CD4-positive, CD25-positive, alpha-beta regulatory T cell (primary cell): ENCODE data around the gene FGF1. TPM values are rescaled to one million over a fixed set of nuclear protein-coding genes. Genes with fewer than 3 reads are reported as not detected.

Source experiments
- ATAC-seq, 2 donors: fragments of 150-1000 bp; cut with Tn5 transposase; one replicate each; pipeline ENCODE4 v1.10.0; 2021; ENCODE audit warnings: low read depth in 2 of 2, moderate number of reproducible peaks in 2 of 2, moderate library complexity in 1 of 2
- DNase-seq, 3 donors: peaks; one replicate each; pipeline versions ENCODE4 v3.0.0 to v3.0.0-alpha.2; 2012 to 2022; ENCODE audit warnings: mixed read lengths in 1 of 3
- H3K27ac ChIP-seq: one replicate; pipeline ENCODE4 v1.7.0; 2013; ENCODE audit warnings: mild to moderate bottlenecking, low read length; ENCODE audit not compliant: insufficient read depth, poor library complexity, severe bottlenecking
- H3K27me3 ChIP-seq: one replicate; pipeline ENCODE4 v1.7.0; 2013; ENCODE audit warnings: low read length; ENCODE audit not compliant: control insufficient read depth, insufficient read depth
- H3K36me3 ChIP-seq: one replicate; pipeline ENCODE4 v1.7.0; 2013; ENCODE audit warnings: mild to moderate bottlenecking, low read length, moderate library complexity; ENCODE audit not compliant: control insufficient read depth, insufficient read depth
- H3K4me1 ChIP-seq: 2 replicates; pipeline ENCODE4 v1.7.0; 2013; ENCODE audit warnings: mild to moderate bottlenecking, low read length; ENCODE audit not compliant: insufficient read depth, control insufficient read depth, poor library complexity, severe bottlenecking
- H3K4me3 ChIP-seq: one replicate; pipeline ENCODE4 v1.7.0; 2013; ENCODE audit warnings: low read depth, mild to moderate bottlenecking, low read length, moderate library complexity
- H3K9me3 ChIP-seq, 2 experiments: 1 replicate in 1 of 2; 2 replicates in 1 of 2; pipeline ENCODE4 v1.7.0; 2013; ENCODE audit warnings: low read length in 2 of 2, mild to moderate bottlenecking in 1 of 2, moderate library complexity in 1 of 2; ENCODE audit not compliant: control insufficient read depth in 2 of 2
- H3K27ac Mint-ChIP-seq, 3 donors: one replicate each; pipeline ENCODE4 v1.8.0; 2020 to 2022; ENCODE audit warnings: mild to moderate bottlenecking in 3 of 3, mixed read lengths in 3 of 3, moderate library complexity in 2 of 3
- H3K27me3 Mint-ChIP-seq: one replicate; pipeline ENCODE4 v1.8.0; 2022; ENCODE audit warnings: mild to moderate bottlenecking, mixed read lengths
- H3K36me3 Mint-ChIP-seq: one replicate; pipeline ENCODE4 v1.8.0; 2020; ENCODE audit warnings: mixed read lengths
- H3K4me1 Mint-ChIP-seq, 4 donors: one replicate each; pipeline ENCODE4 v1.8.0; 2020 to 2022; ENCODE audit warnings: mixed read lengths in 4 of 4, mild to moderate bottlenecking in 1 of 4
- H3K4me3 Mint-ChIP-seq, 4 donors: one replicate each; pipeline ENCODE4 v1.8.0; 2020 to 2022; ENCODE audit warnings: mild to moderate bottlenecking in 4 of 4, mixed read lengths in 4 of 4, moderate library complexity in 3 of 4
- H3K9me3 Mint-ChIP-seq, 7 donors: one replicate each; pipeline ENCODE4 v1.8.0; 2020 to 2022; ENCODE audit warnings: mixed read lengths in 7 of 7, mild to moderate bottlenecking in 3 of 7, moderate library complexity in 2 of 7
- polyA plus RNA-seq, 4 donors: library from polyadenylated mRNA; unstranded; fragments of 300-500 nt; fragmentation: Illumina TruSeq; gene quantifications; one replicate each; pipeline ENCODE4 v1.2.3, GENCODE V29; 2021
- total RNA-seq: library from RNA; stranded (reverse); gene quantifications from one replicate; pipeline ENCODE4 v1.2.3, GENCODE V29; 2022

Gene FGF1
- total and polyA plus RNA-seq, 5 donors from 2014 or later = not detected

DNA sequence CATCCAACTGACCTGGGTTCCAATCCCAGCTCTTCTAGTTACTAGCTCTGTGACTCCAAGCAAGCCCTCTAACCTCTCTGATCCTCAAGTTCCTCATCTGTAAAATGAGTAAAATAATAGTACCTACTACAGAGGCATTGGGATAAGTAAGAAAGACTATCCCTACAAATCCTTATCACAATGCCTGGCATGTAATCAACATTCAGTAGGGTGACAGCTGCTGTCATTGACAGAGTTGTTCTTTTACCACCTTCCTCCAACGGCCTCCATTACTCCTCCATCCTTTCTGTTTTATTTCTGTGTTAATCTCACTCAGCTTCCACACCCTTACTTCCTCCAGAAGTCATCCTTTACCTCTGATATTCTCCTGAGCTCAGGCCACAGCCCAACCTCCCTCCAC, 40.4 kb downstream of the FGF1 start:
- Histone ChIP-seq H3K36me3 (no peaks in the 10 kb centered on the region), H3K27ac (no peak overlapping the region), H3K4me1 (no peaks in the 10 kb centered on the region), H3K27me3 (peaks cover 5% of the 10 kb centered on the region), H3K4me3 (no peak overlapping the region), H3K9me3 (no peaks in the 10 kb centered on the region)
- ATAC-seq (no peak), DNase-seq (no peak)
- Mint-ChIP-seq H3K9me3 (no peaks in the 10 kb centered on the region), H3K27ac (peak overlapping the region in 1 of 3 donors; percentile 21), H3K27me3 (peaks cover 23% of the 10 kb centered on the region), H3K36me3 (no peaks in the 10 kb centered on the region), H3K4me1 (no peaks in the 10 kb centered on the region), H3K4me3 (no peak overlapping the region)

DNA sequence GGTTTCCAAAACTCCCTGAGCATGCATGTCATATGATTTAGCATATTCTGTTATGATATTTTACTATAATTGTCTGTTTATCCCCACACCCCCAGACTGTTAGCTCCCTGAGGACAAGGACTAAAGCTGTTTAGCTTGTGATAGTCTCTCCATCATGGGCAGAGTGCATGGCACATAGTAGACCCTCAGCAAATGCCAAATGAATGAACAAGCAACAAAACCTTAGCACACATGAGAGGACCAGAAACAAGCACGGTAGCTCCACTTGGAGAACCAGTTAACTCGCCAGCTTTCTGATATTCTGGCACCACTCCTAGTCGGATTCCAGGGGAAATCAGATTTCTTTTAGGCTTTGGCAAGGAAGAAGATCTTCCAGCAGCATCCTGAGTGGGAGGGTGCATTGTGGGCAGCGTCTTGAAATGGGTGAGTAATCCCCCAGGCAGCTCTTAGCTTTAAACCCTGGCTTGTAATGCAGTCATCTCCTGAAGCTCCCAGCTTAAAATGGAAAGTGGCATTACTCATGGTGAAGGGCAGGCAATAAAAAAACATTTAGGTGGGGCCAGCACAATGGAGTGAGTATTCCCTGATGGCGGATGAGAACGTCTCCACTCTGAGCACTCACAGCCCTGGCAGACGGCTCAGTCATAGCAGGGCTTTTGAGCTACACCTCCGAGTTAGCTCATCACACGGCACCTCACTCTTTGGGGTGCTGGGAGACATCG, 41.1 kb downstream of the FGF1 start:
- DNase-seq (no peak), ATAC-seq (no peak)
- H3K27me3 ChIP-seq = peaks cover 5% of the 10 kb centered on the region
- no peaks in the 10 kb centered on the region for H3K9me3 ChIP-seq
- no peak overlapping the region for H3K4me3 ChIP-seq
- Mint-ChIP-seq H3K27me3 (peaks cover 20% of the 10 kb centered on the region), H3K36me3 (no peaks in the 10 kb centered on the region), H3K4me1 (no peaks in the 10 kb centered on the region), H3K4me3 (no peak overlapping the region), H3K27ac (no peak overlapping the region), H3K9me3 (no peaks in the 10 kb centered on the region)
- no peaks in the 10 kb centered on the region for H3K4me1 ChIP-seq
- H3K36me3 ChIP-seq = no peaks in the 10 kb centered on the region
- H3K27ac ChIP-seq = no peak overlapping the region

DNA sequence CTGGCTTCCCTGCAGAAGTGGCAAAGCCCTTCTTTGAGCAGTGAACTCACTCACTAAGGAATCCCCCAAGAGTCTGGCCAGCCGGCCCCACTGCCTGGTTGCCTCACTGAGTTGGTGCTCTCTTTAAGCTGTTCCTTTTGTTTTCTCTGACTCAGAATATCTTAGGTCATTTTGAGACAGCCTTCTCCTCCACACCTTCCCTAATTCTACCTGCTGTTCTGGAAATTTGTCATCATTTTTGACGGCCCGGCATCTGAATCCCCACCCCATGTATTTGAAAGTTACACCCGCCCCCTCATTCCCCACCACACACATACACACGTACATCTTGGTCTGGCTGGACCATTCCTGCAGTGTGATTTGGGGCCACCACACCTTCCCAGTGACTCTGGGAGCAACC, 41.8 kb downstream of the FGF1 start:
- no peak overlapping the region for H3K4me3 Mint-ChIP-seq
- no peak for ATAC-seq
- no peaks in the 10 kb centered on the region for H3K36me3 Mint-ChIP-seq

DNA sequence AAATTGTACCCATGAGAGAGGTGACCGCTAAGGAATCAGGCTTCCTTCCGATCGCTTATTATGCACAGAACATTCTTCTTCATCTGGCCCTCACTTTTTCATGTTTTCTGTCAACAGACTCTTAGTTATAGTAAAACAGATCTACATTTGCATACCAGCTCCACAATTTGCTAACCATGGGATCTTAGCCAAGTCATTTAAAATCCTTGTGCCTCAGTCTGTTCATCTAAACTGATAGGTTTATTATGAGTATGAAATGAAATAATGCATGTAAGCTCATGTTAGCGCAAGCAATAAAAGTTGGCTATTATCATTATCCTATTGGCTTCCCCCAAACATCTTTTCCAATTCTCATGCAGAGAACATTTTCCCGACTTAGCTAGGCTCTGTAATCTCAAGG, 42.3 kb downstream of the FGF1 start:
- DNase-seq (no peak), ATAC-seq (no peak)
- Mint-ChIP-seq H3K36me3 (no peaks in the 10 kb centered on the region), H3K4me1 (no peaks in the 10 kb centered on the region), H3K27ac (no peak overlapping the region), H3K27me3 (peaks cover 19% of the 10 kb centered on the region), H3K4me3 (no peak overlapping the region), H3K9me3 (no peaks in the 10 kb centered on the region)
- Histone ChIP-seq H3K4me1 (no peaks in the 10 kb centered on the region), H3K36me3 (no peaks in the 10 kb centered on the region), H3K27me3 (peaks cover 5% of the 10 kb centered on the region), H3K9me3 (no peaks in the 10 kb centered on the region), H3K4me3 (no peak overlapping the region), H3K27ac (no peak overlapping the region)

More for the DNA sequence above, 41.8 kb downstream of the FGF1 start:
- Histone ChIP-seq H3K27ac (no peak overlapping the region), H3K4me3 (no peak overlapping the region), H3K27me3 (peaks cover 5% of the 10 kb centered on the region), H3K9me3 (no peaks in the 10 kb centered on the region), H3K4me1 (no peaks in the 10 kb centered on the region), H3K36me3 (no peaks in the 10 kb centered on the region)
- Mint-ChIP-seq H3K27ac (no peak overlapping the region), H3K27me3 (peaks cover 19% of the 10 kb centered on the region), H3K9me3 (no peaks in the 10 kb centered on the region), H3K4me1 (no peaks in the 10 kb centered on the region)
- no peak for DNase-seq

DNA sequence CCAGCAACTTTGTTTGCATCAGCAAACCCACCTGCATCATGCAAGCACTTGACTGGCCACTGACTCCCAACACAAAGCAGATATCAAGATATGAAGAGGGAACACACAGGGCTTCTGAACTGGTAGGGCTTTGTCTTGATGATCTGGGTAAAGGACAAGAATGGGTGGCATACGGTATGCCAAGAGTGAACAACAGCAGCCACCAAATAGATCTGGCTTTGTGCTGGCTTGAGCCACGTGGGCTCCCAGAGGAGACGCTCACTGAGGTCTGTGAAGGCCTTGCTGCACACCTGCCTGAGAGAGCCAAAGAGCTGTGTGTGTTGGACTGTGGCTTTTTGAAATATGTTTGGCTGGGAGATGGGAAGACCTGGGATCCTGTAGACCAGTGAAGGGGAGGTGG, 43.5 kb downstream of the FGF1 start:
- H3K27ac ChIP-seq = no peak overlapping the region
- Mint-ChIP-seq H3K27me3 (peaks cover 19% of the 10 kb centered on the region), H3K36me3 (no peaks in the 10 kb centered on the region), H3K9me3 (no peaks in the 10 kb centered on the region), H3K4me3 (no peak overlapping the region), H3K4me1 (no peaks in the 10 kb centered on the region), H3K27ac (no peak overlapping the region)
- H3K4me1 ChIP-seq = no peaks in the 10 kb centered on the region
- no peaks in the 10 kb centered on the region for H3K9me3 ChIP-seq
- ATAC-seq (no peak), DNase-seq (no peak)
- H3K4me3 ChIP-seq = no peak overlapping the region
- H3K27me3 ChIP-seq = peaks cover 14% of the 10 kb centered on the region
- no peaks in the 10 kb centered on the region for H3K36me3 ChIP-seq

DNA sequence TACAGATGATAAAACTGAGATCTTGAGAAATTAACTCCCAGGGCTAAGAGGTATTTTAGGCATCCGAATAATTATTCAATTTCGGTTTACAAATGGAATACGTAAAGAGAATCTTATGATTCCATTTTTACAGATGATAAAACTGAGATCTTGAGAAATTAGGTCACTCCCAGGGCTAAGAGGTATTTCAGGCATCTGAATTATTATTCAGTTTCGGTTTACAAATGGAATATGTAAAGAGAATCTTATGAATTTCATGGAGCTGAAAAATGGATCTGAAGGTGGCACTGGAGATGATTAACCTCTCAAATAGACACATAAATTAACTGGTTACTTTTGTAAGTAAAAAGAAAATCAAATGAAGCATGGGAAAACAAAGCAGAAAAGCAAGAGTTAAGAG, 44.2 kb downstream of the FGF1 start:
- H3K27me3 ChIP-seq = peaks cover 14% of the 10 kb centered on the region
- no peak for DNase-seq
- H3K4me1 ChIP-seq = no peaks in the 10 kb centered on the region
- no peaks in the 10 kb centered on the region for H3K36me3 ChIP-seq
- H3K27ac Mint-ChIP-seq = no peak overlapping the region
- H3K36me3 Mint-ChIP-seq = no peaks in the 10 kb centered on the region
- no peak overlapping the region for H3K27ac ChIP-seq
- H3K9me3 ChIP-seq = no peaks in the 10 kb centered on the region
- no peak overlapping the region for H3K4me3 Mint-ChIP-seq
- H3K27me3 Mint-ChIP-seq = peaks cover 19% of the 10 kb centered on the region
- no peak for ATAC-seq
- no peak overlapping the region for H3K4me3 ChIP-seq
- H3K4me1 Mint-ChIP-seq = no peaks in the 10 kb centered on the region
- no peaks in the 10 kb centered on the region for H3K9me3 Mint-ChIP-seq

DNA sequence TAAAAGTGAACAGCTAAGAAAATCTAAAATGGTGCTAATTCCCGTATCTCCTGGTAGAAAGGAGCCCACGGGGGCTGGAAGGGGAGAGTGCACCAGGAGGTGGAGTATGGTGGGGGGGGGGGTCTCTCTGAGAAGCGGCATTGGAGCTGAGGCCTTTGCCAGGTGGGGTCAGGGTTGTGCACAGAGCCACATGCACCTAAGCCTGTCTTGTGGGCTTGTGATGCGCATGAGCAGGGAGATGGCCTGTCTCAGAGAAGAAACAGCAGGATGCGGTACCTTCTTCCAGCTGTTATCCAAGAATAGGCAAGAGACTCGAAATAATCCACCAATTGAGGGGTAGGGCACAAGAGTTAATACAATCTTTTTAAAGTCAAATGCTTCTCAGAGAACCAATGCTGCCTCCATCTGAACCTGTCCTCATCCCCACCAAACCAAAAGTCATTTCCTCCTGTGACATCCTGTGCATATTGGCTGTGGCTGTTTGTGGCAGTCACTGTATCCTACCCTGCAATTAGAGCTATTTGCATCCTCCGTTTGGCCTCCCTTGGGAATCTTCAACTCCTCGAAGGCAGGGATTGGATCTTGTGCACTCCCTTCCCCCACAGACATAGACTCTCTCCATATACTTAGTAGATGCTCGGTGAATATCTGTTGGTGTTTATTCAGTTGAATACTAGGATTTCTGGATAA, 45.4 kb downstream of the FGF1 start:
- H3K4me1 ChIP-seq = no peaks in the 10 kb centered on the region
- Mint-ChIP-seq H3K27ac (no peak overlapping the region), H3K4me1 (no peaks in the 10 kb centered on the region), H3K9me3 (peaks cover 0 to 1% (median 0%) of the 10 kb centered on the region in 7 donors), H3K4me3 (no peak overlapping the region), H3K36me3 (no peaks in the 10 kb centered on the region), H3K27me3 (peaks cover 19% of the 10 kb centered on the region)
- DNase-seq (no peak), ATAC-seq (no peak)
- no peak overlapping the region for H3K27ac ChIP-seq
- no peaks in the 10 kb centered on the region for H3K9me3 ChIP-seq
- H3K36me3 ChIP-seq = no peaks in the 10 kb centered on the region
- peaks cover 14% of the 10 kb centered on the region for H3K27me3 ChIP-seq
- H3K4me3 ChIP-seq = no peak overlapping the region

DNA sequence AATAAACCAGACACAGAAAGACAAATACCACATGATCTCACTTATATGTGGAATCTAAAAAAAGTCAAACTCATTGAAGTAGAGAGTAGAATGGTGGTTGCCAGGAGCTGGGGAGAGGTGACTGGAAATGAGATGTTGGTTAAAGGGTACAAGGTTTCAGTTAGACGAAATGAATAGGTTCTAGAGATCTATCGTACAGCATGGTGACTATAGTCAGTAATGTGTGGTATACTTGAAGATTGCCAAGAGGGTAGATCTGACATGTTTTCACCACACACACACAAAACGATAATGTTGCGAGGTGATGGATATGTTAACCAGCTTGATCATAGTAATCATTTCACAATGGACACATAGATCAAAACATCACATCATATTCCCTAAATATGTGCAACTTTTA, 46.4 kb downstream of the FGF1 start:
- Mint-ChIP-seq H3K36me3 (no peaks in the 10 kb centered on the region), H3K4me3 (no peak overlapping the region), H3K27ac (no peak overlapping the region), H3K27me3 (peaks cover 16% of the 10 kb centered on the region), H3K9me3 (peaks cover 0 to 1% (median 0%) of the 10 kb centered on the region in 7 donors), H3K4me1 (no peaks in the 10 kb centered on the region)
- DNase-seq (no peak), ATAC-seq (no peak)
- H3K4me3 ChIP-seq = no peak overlapping the region
- no peaks in the 10 kb centered on the region for H3K4me1 ChIP-seq
- no peaks in the 10 kb centered on the region for H3K9me3 ChIP-seq
- no peaks in the 10 kb centered on the region for H3K36me3 ChIP-seq
- H3K27me3 ChIP-seq = peaks cover 14% of the 10 kb centered on the region
- H3K27ac ChIP-seq = no peak overlapping the region
